ENCODE measurements around the gene PDGFC. TPM values are rescaled to one million over a fixed set of nuclear protein-coding genes. Genes with fewer than 3 reads are reported as not detected.

Gene PDGFC
- total RNA-seq, 1 experiment from 2014 or later: 162 TPM

DNA sequence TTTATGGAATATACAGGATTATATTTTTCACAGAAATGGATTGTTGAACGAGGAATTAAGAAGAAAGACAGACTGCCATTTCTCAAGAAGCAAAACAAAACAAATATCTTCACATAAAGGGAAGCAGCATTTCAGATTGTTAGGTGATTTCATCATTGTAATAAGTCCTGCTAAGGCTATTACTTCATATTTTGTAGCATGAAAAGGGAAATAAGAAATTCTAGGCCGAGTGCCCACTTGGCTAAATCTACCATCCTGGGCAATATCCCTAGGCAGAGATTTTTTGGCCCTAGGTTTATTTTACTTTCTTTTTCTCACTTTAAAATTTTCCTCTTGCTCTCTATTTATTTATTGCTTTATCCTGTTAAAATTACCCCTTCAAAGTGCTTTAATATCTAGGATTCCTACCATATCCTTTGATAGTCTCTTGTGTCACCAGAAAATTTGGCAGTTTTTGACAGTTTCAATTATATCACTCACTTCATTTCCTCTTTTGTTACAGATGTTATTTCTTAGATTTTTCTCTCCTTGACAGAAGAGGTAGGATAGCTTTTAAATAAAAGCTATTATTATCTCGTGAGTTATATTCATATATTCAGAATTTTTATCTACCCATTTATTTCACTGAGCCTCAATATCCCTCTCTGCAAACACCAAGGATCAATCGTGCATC lies 142.3 kb downstream of the PDGFC start:
- DNase-seq (ENCODE audit: low read depth): peak; percentile 27

DNA sequence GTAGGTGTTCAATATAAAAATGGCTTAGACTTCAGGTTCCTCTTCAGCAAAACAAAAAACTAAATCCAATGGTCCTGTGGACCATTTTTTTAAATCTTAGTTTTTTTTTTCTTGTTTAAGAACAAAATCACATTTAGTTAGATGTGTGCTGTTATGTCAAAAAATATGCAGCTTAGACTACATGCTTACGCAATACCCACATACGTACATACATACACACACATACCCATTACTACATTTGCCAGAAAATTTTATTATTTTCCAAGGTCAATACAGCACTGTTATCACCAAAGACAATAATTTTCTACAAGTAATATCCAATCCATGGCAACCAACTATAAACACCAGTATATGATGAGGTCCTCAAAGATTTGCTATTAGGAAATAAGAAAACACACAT lies 144.1 kb downstream of the PDGFC start:
- DNase-seq (ENCODE audit: low read depth): no peak

DNA sequence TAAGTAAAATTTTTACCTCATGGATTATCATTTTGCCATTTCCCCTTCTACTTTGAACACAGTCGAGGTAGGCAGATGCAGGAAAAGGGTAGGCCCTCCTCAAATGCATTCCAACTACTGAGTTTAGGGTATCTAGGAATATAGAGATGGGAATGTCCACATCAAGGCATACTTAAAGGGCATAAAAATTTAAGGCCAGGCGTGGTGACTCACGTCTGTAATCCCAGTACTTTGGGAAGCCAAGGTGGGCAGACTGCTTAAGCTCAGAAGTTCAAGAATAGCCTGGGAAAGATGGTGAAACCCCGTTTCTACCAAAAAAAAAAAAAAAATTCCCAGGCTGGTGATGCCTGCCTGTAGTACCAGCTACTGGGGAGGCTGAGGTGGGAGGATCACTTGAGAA lies 146.5 kb downstream of the PDGFC start:
- DNase-seq (ENCODE audit: low read depth): no peak

DNA sequence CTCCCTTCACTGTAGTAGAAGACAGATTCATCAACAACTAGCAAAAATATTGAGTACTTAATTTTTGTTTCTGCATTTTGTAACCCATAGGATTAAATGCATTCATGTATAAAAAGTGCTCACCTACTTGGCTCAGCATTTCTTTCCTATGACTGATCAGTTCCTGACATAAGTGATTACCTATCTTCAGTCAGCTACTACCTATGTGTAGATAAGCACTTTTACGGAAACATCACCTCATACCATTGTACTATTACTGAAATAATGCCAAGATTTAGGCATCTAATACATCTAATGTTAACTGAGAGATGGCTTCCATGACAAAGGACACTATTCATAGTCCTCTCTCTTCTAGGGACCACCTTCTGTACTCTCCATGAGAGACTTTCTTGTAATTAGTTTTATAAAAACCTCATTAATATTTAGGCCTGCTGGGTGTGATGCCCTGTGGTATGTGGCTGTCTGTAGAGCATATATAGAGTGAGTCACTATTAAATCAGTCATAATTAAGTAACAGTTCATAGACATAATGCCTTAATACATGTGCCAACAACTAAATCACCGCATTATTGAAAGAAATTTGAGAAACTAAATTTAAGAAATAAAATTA lies 147.0 kb downstream of the PDGFC start:
- DNase-seq (ENCODE audit: low read depth): no peak

DNA sequence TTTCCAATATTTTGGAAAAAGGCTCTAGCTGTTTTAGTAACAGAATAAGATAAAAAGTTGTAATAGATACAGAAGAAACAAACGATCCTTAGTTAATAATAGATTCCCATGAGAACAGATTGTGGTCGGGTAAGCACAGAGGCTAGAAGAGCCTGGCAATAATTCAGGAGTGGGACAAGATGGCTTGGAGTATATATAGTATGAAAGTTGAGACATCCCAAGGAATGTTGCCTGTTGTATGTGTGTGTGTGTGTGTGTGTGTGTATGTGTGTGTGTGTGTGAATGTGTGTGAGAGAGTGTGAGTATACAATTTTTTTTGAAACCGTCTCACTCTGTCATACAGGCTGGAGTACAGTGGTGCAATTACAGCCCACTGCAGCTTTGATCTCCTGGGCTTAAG lies 150.7 kb downstream of the PDGFC start:
- DNase-seq (ENCODE audit: low read depth): no peak

DNA sequence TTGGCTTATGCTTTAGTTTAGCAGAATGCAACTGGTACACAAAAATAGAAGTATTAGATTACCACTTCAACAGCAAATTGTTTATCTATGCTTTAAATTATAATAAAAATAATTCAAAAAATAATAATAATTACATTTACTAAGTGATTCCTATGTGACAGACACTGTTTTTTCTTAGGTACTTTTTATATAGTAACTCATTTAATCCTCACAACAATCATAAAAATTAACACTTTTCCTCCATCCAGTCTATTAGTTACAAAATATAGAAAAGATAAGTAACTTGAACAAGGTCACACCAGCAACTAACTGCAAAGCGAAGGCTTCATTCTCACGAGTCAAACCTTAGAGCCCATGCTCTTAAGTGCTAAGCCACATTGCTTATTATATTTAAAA lies 155.2 kb downstream of the PDGFC start:
- no peak for DNase-seq (ENCODE audit: low read depth)

DNA sequence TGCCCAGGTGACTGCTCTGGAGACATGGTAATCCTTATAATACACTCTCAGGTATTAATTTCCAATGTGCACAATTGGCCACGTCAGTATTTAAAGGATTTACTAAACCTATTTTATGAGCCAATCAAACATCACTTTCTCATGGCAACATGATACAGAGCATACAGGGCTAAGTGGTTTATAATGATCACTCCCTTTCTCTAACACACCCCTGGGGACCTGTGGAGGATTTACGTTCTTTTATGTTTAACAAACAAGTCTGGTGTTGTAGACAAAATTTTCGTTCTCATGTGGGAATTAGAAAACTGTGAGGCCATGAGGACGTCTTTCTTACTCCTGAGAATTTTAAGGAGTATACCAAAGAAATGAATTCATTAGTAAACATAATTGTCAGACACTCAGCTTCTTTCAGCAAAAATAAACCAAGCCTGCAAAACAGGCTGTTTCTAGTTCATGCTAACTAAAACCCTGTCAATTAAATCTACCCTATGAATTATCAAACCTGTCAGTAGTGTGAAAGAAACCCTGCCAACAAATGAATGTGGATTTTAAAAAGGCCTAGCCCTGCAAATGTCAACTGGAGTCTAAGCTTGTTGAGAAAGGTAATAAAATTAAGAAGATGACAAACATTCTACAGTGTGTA lies 155.8 kb downstream of the PDGFC start:
- DNase-seq (ENCODE audit: low read depth): no peak

DNA sequence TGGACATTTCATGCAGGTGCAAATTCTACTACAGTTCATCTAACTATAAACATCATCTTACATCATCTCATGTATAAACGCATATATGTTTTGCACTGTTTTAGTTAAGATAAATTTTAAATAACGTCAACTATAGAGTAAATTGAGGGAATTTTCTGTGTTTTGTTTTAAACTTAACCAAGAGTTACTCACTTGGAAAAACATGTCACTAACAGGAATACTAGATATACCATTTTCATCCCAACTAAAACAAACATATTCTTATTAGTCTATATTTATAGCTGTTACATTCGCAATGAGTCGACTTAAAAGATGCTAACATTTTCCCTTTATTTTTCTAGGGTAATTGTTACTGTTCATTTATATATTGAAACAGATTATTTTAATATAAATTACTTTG lies 159.6 kb downstream of the PDGFC start:
- DNase-seq (ENCODE audit: low read depth): no peak

DNA sequence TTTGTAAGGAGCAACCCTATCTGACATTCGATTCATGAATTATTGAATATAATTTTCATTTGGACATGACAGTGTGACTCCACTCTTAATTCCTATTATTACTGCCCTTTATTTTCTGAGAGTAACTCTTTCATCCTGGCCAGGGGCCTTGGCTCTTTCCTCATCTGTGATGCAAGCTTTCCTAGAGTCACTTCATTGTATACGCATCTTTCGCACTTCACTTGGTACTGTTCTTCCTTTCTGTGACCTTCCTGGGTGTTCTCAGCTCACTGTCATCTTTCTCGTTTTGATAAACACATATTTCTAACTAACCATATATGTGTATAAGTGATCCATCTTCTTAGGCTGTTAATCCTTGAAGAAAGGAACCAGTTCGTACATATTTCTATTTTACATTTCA lies 160.3 kb downstream of the PDGFC start:
- DNase-seq (ENCODE audit: low read depth): no peak

DNA sequence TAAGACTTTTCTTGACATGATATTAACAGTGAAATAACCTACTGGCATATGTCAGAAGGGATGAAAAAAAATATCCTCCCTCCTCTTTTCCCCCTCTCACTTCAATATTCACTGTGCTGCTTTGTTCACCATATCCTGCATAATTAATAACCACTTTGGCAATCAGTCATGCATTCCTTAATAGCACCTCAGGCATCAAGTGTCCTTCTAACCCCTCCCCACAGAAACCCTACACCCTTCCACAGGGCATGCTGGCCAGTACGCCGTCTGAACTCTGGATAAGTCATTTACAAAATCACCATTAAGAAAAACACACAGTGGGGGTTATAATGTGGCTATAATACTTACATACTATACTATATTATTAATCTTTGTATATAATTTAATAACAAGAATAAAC lies 165.9 kb downstream of the PDGFC start:
- DNase-seq (ENCODE audit: low read depth): peak; percentile 54

DNA sequence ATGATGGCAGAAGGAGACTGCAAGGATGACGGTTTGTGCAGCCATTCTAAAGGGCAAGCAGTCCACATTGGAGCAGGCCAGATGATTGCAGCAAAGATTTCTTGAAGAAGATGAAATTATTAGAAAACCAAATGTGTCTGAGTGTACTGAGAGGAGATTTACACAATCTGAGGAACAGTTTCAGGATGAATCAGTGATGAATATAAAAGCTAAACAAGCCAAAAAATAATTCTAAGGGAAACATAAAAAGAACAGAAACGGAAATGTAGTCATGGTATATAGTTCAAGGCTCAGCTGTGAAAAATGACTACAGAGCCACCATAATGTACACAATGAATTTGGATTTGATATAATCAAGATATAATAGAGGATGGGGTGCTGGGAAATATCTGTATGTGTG lies 168.5 kb downstream of the PDGFC start:
- no peak for DNase-seq (ENCODE audit: low read depth)

DNA sequence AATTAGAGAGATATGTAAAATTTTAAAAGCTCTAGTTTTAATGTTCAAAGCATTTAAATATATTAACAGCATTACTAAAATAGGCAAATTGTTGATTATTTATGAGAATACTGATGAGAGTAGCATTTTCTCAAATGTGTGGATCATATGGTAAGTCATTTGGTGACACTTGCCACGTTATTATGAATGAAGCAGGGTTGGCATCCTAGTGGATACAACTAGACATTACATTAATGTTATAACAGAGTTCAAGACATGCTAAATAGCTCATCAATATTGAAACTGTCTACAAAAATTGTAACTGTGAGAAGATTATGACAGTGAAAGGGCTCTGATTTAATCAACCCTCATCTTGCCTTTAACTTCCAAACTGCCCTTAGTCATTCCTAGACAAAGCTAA lies 171.1 kb downstream of the PDGFC start:
- no peak for DNase-seq (ENCODE audit: low read depth)

DNA sequence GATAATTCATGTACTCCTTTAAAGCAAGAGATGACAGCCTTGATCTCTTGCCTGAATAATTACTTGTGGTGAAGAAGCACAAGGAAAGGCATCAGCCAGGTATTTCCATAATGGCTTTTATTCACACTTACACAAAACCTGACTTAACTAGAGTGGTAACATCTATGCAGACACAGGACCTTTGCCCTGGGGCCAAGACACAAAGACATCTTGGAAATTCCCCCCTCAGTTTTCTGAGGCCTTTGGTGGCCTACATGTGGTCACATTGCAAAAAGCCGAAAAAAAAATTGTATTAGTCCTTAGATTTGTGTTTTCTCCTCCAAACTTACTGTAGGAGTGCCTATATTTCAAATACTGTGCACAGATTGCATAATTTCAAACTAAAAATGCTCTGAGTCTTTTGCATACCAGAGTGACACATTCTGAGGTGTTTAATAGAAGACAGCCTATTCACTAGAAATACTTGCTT lies 172.4 kb downstream of the PDGFC start:
- DNase-seq (ENCODE audit: low read depth): peak; percentile 37

DNA sequence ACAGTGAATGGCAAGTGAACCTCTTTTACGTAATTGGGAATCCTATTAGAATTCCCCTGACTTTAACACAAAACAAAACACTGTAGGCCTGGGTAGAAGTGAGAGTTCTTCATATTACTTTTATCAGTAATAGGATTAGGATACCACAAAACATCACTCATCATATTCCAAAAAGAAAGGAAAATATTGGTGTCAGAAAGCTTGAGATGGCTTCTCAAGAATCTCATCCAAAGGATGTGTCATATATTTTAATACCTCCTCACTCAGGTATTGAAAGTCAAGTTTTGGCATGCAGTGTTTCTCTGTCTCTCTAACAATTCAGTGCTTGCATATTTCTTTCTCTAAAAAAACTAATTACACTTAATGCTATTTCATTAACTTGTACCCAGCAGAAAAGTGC lies 173.2 kb downstream of the PDGFC start:
- DNase-seq (ENCODE audit: low read depth): no peak

DNA sequence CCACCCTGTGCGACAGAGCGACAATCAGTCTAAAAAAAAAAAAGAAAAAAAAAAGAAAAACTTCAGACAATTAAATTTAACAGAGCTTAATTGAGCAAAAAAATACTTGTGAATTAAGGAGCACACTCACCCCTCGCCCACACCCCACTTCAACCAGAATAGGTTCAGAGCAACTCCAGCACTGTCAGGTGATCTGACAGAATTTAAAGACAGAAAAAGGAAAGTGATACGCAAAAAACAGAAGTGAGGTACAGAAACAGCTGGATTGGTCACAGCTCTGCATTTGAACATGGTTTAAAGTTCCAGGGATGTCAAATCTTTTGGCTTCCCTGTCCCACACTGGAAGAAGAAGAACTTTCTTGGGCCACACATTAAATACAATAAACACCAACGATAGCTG lies 174.4 kb downstream of the PDGFC start:
- no peak for DNase-seq (ENCODE audit: low read depth)

DNA sequence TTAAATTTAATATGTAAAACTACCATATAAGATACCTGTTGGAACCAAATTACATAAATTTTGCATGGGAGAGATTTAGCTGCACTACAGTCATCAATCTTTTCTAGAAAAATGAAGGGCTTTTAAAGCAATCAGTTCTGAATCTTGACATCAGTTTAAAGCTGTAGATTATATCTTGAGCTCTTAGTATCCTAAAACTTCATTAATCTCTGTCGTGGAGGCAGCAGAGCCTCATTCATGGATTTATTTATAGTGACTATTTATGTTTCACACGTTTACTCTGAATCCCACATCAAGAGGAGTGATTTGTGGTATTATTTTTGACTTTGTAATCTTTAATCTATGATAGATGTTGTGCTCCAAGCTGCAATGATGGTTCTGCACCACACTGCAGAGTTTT lies 175.9 kb downstream of the PDGFC start:
- no peak for DNase-seq (ENCODE audit: low read depth)

DNA sequence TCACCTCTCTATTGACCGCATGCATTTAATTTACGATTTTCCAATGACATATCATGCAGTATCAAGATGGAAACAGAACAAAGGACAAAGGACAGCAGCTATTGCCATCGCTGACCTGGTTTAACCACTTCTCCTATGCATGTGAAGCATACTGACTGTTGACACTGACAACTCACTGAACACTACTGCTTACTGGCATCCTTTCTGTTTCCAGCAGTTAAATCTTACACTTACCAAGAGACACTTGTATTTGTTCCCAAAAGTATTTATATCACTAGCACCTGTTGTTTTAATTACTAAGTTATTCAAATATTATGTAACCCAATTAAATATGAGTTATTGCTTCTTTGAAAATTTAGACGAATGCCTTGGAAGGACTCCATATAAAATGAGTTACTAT lies 176.7 kb downstream of the PDGFC start:
- no peak for DNase-seq (ENCODE audit: low read depth)

DNA sequence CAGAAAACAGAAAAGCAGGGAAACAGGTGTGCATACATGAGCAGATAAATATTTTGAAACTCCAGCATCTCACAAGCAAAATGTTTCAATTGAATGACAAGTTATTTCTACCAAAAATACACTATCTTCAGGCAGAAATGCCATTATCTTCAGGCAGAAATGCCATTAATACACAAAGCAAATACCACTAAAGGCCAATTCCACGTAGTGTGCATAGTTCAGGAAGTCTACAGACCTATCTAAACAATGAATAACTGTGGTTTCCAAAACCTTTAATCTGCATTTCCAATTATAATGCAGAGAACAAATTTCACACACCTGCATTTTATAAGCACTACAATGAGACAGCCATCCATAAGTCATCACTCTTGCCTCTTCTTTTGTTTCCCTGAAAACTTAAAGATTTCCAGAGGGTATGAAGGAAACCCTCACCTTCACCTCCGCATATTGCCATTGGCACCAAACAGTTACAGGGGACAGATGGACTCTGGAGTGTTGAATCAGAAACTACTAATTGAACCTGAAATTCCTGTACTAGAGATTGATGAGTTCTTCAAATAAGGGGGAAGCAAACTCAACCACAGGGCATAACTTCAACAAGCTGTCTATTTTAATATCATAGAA lies 179.0 kb downstream of the PDGFC start:
- no peak for DNase-seq (ENCODE audit: low read depth)

DNA sequence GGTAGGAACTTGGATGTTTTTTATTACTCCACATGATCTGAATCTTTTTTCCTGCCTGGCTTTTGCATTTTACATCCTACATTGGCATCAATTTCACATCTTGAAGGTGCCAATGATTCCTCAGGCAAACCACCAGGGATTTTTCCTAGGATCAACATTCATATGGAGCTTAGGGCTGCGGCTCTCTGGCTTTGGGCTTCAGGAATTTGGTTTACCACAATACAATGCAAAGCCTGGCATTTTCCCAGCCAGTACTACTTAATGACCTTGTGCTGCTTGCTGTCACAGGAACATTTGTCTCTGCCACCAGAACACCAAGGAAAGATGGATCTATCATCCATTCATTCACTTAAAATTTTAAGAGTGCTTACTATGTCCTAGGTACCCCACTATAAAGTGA lies 180.7 kb downstream of the PDGFC start:
- DNase-seq (ENCODE audit: low read depth): peak; percentile 90

DNA sequence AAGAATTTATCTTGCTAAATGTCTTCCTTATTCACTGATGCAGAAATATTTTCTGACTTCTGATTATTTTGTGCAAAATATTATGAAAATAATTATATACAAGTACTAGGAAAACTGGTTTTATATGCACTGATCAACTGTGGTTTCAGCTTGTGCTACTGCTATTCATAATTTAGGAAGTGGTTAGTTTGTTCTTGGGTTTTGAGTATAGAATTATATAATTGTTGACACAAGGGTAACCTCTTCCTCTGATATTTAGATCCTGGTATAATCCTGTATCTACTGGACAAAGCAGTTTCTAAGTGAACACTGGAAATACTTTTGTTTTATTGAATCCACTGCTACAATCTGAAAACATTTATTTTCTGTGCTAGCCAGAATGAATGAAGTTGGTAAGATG lies 182.8 kb downstream of the PDGFC start:
- no peak for DNase-seq (ENCODE audit: low read depth)

DNA sequence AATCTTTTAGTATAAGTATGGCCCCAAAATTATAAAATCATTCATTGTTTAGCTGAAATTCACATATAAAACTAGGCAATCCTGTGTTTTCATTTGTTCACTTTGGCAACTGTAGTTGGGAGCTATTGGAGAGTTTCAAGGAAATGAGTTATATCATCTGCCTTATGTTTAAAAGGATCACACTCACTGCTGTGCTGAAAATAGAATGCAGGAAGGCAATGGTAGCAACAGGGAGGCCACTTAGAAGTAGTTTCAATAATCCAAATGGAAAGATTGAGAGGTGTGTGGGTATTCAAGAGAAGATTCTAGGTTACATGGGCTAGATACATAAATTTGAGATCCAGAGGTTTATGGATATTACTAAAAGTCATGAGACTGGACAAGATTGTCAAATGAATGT lies 184.9 kb downstream of the PDGFC start:
- no peak for DNase-seq (ENCODE audit: low read depth)

DNA sequence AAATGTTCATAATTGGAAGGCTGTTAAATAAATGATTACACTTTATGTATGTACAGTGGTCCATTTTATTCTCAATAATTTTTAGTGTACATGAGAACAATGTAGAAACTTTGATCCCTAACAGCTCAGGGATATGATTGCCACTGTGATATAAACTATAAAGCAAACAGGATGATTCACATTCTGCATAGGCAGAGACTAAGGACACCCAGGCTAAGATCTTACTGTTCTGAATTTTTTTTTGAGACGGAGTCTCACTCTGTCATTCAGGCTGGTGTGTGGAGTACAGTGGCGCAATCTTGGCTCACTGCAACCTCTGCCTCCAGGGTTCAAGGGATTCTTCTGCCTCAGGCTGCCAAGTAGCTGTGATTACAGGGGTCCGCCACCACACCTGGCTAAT lies 186.6 kb downstream of the PDGFC start:
- DNase-seq (ENCODE audit: low read depth): no peak

DNA sequence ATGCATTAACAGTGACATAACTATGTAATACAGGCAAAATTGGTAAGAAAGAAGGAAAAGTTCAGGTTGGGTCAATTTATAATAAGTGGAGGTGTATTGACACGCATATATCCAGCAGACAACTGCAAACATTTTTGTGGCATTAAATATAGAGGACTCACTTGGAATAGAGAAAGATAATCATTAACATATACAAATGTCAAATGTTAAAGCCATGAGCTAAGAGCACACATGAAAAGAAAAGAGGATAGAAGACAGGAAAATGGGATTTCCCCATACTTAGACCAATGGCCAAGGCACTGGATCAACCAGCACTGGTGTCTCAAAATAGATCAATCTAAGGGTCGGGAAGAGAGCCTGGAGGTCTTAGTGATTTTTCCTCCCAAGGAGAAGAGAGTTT lies 187.6 kb downstream of the PDGFC start:
- DNase-seq (ENCODE audit: low read depth): no peak

Measured in M059J (cell line).